GM12801 (cell line): Measurements from ENCODE around the gene ZNF541.

Source experiments
- CTCF ChIP-seq: IDR thresholded peaks from one replicate; pipeline ENCODE4 v1.5.1; 2011; ENCODE audit warnings: control low read depth; ENCODE audit not compliant: insufficient read length; ENCODE audit errors: extremely low read depth

The ZNF541 gene

GRCh38 chr19:47607564-47608073 is 34.7 kb upstream of the ZNF541 start:
- TF ChIP-seq CTCF: no peak

- no peak for TF ChIP-seq CTCF
These were observed 31.0 kb upstream of the ZNF541 start for GRCh38 chr19:47603706-47604565.

DNA sequence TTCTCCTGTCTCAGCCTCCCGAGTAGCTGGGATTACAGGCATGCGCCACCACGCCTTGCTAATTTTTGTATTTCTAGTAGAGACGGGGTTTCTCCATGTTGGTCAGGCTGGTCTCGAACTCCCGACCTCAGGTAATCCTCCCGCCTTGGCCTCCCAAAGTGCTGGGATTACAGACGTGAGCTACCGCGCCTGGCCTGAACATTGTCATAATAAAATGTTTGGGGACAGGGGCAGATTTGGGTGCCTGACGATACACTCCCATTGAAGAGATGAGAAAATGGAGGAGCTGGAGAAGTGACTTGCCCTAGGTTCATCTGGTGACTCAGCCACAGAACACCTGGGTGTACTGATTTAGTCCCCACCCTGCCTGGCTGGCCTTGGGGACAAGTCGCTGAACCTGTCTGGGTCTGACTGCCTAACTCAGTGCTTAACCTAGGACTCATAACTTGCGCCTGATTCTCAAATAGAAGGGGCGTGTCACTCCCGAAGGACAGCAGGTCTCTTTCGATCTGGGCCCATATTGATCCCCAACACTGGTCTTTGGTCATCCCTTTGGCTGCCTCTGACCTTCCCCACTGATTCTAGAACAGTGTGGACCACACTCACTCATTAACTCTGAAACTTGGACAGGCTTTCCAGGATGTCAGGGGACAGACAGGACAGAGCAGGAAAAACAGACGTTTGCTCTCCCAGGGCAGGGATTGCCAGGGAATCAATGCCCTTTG is 28.4 kb upstream of the ZNF541 start:
- no peak for TF ChIP-seq CTCF

DNA sequence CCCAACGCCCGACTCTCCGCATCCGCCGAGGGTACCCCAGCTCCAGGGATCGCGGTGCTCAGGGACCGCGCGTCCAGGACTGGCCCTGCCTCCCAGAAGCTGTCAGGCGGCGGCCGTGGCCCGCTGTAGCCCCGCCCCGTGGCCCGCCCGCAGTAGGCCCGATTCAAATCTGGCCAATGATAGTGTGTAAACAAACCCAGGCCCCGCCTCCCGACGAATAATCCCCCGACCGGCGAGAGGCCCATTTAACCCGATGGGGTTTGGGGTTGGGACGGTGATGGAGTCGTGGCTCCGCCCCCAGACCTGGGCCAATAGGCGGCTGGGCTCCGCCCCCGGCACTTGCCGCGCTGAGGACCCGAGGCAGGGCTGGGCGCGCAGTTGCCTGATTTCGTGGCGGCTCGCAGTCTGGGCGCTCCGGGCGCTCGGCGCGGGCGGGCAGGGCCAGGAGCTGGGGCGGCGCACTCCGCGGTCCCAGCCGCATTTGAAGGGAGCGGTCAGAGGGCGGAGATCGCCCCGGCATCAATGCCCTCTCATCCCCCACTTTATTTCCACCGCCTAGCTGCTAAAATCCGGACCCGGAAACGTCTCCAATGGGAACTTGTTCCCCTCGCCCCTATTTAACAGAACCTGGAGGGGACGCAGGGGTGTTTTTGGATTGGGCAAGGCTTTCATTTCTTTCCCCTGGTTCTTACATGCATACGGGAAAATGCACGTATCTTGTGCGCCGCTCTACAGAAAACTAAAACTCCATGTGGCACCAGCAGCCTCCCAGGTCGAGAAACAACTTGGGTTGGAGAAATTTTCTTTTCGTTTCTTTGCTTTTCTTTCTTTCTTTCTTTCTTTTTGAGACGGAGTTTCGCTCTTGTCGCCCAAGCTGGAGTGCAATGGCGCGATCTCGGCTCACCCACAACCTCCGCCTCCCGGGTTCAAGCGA is 27.6 kb upstream of the ZNF541 start:
- no peak for TF ChIP-seq CTCF

DNA sequence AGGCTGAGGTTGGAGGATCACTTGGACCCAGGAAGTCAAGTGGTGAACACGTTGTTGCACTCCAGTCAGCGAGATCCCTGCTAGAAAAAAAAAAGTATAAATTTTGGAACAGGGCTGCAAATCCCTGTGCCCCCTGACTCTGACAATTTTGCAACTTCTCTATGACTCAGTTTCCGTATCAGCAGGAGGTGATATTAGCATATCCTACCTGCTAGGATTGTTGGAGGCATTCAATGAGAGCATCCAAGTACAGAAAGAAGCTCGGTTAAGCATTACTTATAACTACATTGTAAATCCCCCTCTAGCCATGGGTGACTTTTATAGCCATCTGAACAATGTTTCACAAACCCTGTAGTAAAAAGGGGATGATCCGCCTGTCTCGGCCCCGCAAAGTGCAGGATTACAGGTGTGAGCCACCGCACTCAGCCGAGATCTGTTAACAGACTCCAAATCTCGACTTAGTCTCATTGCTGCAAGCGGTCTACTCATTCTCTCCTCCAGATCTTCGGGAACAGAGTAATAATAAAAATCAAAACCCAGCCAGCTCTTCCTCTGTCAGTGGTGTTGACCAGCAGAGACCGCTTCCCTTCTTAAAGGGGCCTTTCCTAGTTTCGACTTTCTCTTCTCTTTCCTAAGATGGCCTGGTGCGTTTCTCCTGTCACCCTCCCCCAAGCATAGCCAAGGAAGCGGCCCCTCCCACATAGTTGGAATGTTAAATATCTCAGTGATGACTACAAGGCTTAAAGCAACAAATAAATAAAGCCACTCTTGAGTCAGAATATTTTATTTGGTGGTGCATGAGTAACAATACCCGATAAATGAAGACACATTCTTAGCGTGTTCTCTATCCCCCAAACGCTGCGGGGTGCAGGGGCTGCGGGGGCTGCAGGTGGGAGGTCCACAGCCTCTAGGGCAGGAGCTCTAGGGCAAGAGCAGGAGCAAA is 25.7 kb upstream of the ZNF541 start:
- no peak for TF ChIP-seq CTCF

- no peak for TF ChIP-seq CTCF
These were observed 23.0 kb upstream of the ZNF541 start for GRCh38 chr19:47595944-47596343.
